ENCODE data around the gene SMARCAL1.

GRCh38 chr2:216532562-216532961, 120.3 kb downstream of the SMARCAL1 start:
- no peak for TF ChIP-seq CTCF (IDR thresholded peaks at IDR 0.05)
- TF ChIP-seq POLR2A (IDR thresholded peaks at IDR 0.05) = no peak
